Measurements from ENCODE around the gene BRD7.
A peak's percentile ranks its signal among the peaks of the same experiment; 100 is the strongest.

BRD7 gene

GRCh38 chr16:50271148-50272041 lies 97.4 kb downstream of the BRD7 start:
- DNase-seq = no peak

- DNase-seq = no peak
Measured at GRCh38 chr16:50270510-50271147, 98.2 kb downstream of the BRD7 start.

- no peak for DNase-seq
Measured at GRCh38 chr16:50269769-50270509, 98.8 kb downstream of the BRD7 start.

GRCh38 chr16:50269061-50269705 lies 99.6 kb downstream of the BRD7 start:
- DNase-seq = no peak

GRCh38 chr16:50268352-50268751 lies 100.4 kb downstream of the BRD7 start:
- DNase-seq = no peak

GRCh38 chr16:50267651-50268050 lies 101.1 kb downstream of the BRD7 start:
- no peak for DNase-seq

GRCh38 chr16:50267151-50267631 lies 101.6 kb downstream of the BRD7 start:
- no peak for DNase-seq

GRCh38 chr16:50266337-50267091 lies 102.3 kb downstream of the BRD7 start, which contains the start of gene ADCY7:
Gene ADCY7, plus strand, starts transcription at chr16:50266551. Its CDS starts 21,629 bp downstream, at chr16:50288180.
- DNase-seq = peak; percentile 87
